Neural progenitor cell (in vitro differentiated cells): Measurements from ENCODE around the gene HS3ST3B1. TPM values are rescaled to one million over a fixed set of nuclear protein-coding genes. Genes with fewer than 3 reads are reported as not detected.

ENCODE experiments used
- DNase-seq: peaks from one replicate; pipeline ENCODE4 v3.0.0-alpha.2; 2016; ENCODE audit warnings: low spot score
- H2AFZ ChIP-seq: fragments of 200-600 bp; sonication (generic); replicated peaks from 2 replicates; pipeline ENCODE4 v1.6.1; 2016; ENCODE audit warnings: antibody characterized with exemption
- H3F3A ChIP-seq: fragments of 200-600 bp; sonication (generic); 2 replicates; pipeline ENCODE4 v1.6.1; 2016; ENCODE audit warnings: antibody characterized with exemption, low read depth
- H3K27ac ChIP-seq: fragments of 200-600 bp; sonication (generic); 2 replicates; pipeline ENCODE4 v1.5.1; 2016; ENCODE audit warnings: mild to moderate bottlenecking
- H3K27me3 ChIP-seq: fragments of 200-600 bp; sonication (generic); 2 replicates; pipeline ENCODE4 v1.6.1; 2016; ENCODE audit warnings: mild to moderate bottlenecking, moderate library complexity
- H3K36me3 ChIP-seq: fragments of 200-600 bp; sonication (generic); 2 replicates; pipeline ENCODE4 v1.5.1; 2016
- H3K4me1 ChIP-seq: fragments of 200-600 bp; sonication (generic); 2 replicates; pipeline ENCODE4 v1.6.1; 2016; ENCODE audit warnings: mixed run types
- H3K4me2 ChIP-seq: fragments of 200-600 bp; sonication (generic); 2 replicates; pipeline ENCODE4 v1.6.1; 2016
- H3K4me3 ChIP-seq: fragments of 200-600 bp; sonication (generic); 2 replicates; pipeline ENCODE4 v1.5.1; 2016
- H3K79me2 ChIP-seq: fragments of 200-600 bp; sonication (generic); 2 replicates; pipeline ENCODE4 v1.6.1; 2016; ENCODE audit warnings: low read depth
- H3K9ac ChIP-seq: fragments of 200-600 bp; sonication (generic); 2 replicates; pipeline ENCODE4 v1.6.1; 2016
- H3K9me3 ChIP-seq: fragments of 200-600 bp; sonication (generic); 2 replicates; pipeline ENCODE4 v1.5.1; 2016; ENCODE audit warnings: low read depth
- H4K20me1 ChIP-seq: fragments of 200-600 bp; sonication (generic); 2 replicates; pipeline ENCODE4 v1.6.1; 2016; ENCODE audit warnings: low read depth
- H3K27ac Mint-ChIP-seq: 3 replicates; pipeline ENCODE4 v1.8.0; 2021; ENCODE audit warnings: mixed read lengths
- H3K27me3 Mint-ChIP-seq: 2 replicates; pipeline ENCODE4 v1.8.0; 2022; ENCODE audit warnings: low read depth, mild to moderate bottlenecking, inconsistent platforms, moderate library complexity, mixed read lengths; ENCODE audit not compliant: insufficient read depth
- H3K36me3 Mint-ChIP-seq: 3 replicates; pipeline ENCODE4 v1.8.0; 2021; ENCODE audit warnings: mixed read lengths
- H3K4me1 Mint-ChIP-seq: 3 replicates; pipeline ENCODE4 v1.8.0; 2021; ENCODE audit warnings: mixed read lengths
- H3K4me3 Mint-ChIP-seq: 3 replicates; pipeline ENCODE4 v1.8.0; 2021; ENCODE audit warnings: mild to moderate bottlenecking, moderate library complexity, mixed read lengths
- H3K9me3 Mint-ChIP-seq: 3 replicates; pipeline ENCODE4 v1.8.0; 2020; ENCODE audit warnings: mixed read lengths
- CTCF ChIP-seq: fragments of 200-600 bp; sonication (generic); IDR thresholded peaks from 2 replicates; pipeline ENCODE4 v1.5.1; 2017; ENCODE audit warnings: antibody characterized with exemption, mild to moderate bottlenecking
- EZH2 ChIP-seq: fragments of 200-600 bp; sonication (generic); IDR thresholded peaks from 2 replicates; pipeline ENCODE4 v1.6.1; 2017; ENCODE audit warnings: antibody characterized with exemption, mild to moderate bottlenecking, moderate library complexity
- EZH2phosphoT487 ChIP-seq: fragments of 200-600 bp; sonication (generic); IDR thresholded peaks from 2 replicates; pipeline ENCODE4 v1.6.1; 2017; ENCODE audit warnings: antibody characterized with exemption
- total RNA-seq: library from RNA; depleted of rRNA; stranded (reverse); fragments of >200 nt; gene quantifications from 2 replicates; pipeline ENCODE4 v1.2.3, GENCODE V29; 2015; ENCODE audit warnings: low replicate concordance

Gene HS3ST3B1
- total RNA-seq, 1 donor from 2014 or later = 21.5 TPM

DNA sequence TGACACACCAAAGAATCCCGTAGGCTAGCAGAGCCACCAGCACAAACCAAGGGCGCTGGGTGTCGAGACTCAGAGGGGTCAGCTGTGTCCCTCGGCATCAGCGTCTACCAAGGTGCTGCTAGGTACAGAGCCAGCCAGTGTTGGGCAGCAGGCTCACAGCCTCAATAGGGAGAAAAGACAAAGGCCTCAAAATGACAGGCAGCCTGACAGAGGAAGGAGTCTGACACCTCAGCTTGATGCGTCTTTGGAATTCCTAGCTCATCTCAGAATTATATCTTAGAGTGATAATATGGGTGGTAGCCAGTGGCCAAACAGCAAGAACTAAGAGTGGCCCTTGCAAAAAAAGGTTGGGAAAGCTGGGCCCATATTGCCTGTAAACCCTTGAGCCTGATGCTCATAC, 45.9 kb downstream of the HS3ST3B1 start:
- Histone ChIP-seq H3F3A (peaks cover 4% of the 10 kb centered on the region), H2AFZ (no peak overlapping the region), H3K4me1 (peaks cover 5% of the 10 kb centered on the region), H3K9me3 (no peaks in the 10 kb centered on the region), H4K20me1 (peaks cover 8% of the 10 kb centered on the region), H3K27me3 (no peaks in the 10 kb centered on the region), H3K9ac (no peak overlapping the region), H3K4me2 (no peak overlapping the region), H3K4me3 (no peak overlapping the region), H3K79me2 (peaks cover 10% of the 10 kb centered on the region), H3K27ac (no peak overlapping the region), H3K36me3 (no peaks in the 10 kb centered on the region)
- no peaks in the 10 kb centered on the region for H3K27me3 Mint-ChIP-seq
- TF ChIP-seq EZH2 = no peak
- no peak for TF ChIP-seq CTCF
- no peak for TF ChIP-seq EZH2phosphoT487
- H3K4me3 Mint-ChIP-seq = no peak overlapping the region
- peaks cover 14% of the 10 kb centered on the region for H3K36me3 Mint-ChIP-seq
- DNase-seq = no peak
- no peak overlapping the region for H3K27ac Mint-ChIP-seq
- no peaks in the 10 kb centered on the region for H3K9me3 Mint-ChIP-seq
- peaks cover 5% of the 10 kb centered on the region for H3K4me1 Mint-ChIP-seq

- Histone ChIP-seq H3F3A (no peaks in the 10 kb centered on the region), H4K20me1 (no peaks in the 10 kb centered on the region), H3K27ac (no peak overlapping the region), H3K9me3 (no peaks in the 10 kb centered on the region), H3K4me1 (no peaks in the 10 kb centered on the region), H2AFZ (no peak overlapping the region), H3K9ac (no peak overlapping the region), H3K4me2 (no peak overlapping the region), H3K4me3 (no peak overlapping the region), H3K27me3 (no peaks in the 10 kb centered on the region), H3K36me3 (no peaks in the 10 kb centered on the region), H3K79me2 (no peaks in the 10 kb centered on the region)
- Mint-ChIP-seq H3K27me3 (peaks cover 2% of the 10 kb centered on the region), H3K4me3 (no peak overlapping the region), H3K27ac (no peak overlapping the region), H3K9me3 (peaks cover 2% of the 10 kb centered on the region), H3K36me3 (peaks cover 14% of the 10 kb centered on the region), H3K4me1 (peaks cover 7% of the 10 kb centered on the region)
- TF ChIP-seq CTCF (no peak), EZH2phosphoT487 (no peak), EZH2 (no peak)
- DNase-seq = no peak
Observed at GRCh38 chr17:14351493-14351892, 50.6 kb downstream of the HS3ST3B1 start.

DNA sequence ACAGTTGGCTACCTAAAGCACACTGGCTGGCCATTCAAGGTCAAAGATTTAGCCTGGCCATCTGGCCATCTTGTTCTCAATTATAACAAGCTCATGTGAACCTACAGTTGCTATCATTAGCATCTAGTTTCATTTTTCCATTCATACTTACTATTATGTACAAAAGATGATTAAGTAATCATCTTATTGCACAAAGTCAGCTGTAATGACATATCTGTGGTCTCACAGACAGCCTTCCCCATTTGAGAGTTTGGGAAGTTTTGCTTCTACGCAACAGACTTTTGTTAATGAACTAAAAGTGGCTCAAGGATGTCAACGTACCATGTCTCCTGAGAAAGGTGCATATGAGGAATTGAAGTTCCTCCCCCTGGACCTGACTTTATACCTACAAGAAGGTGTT, 51.3 kb downstream of the HS3ST3B1 start:
- no peak overlapping the region for H3K4me3 Mint-ChIP-seq
- no peak for DNase-seq
- Histone ChIP-seq H3K4me3 (no peak overlapping the region), H3K27ac (no peak overlapping the region), H3F3A (no peaks in the 10 kb centered on the region), H3K9me3 (no peaks in the 10 kb centered on the region), H3K4me1 (no peaks in the 10 kb centered on the region), H3K79me2 (no peaks in the 10 kb centered on the region), H3K36me3 (no peaks in the 10 kb centered on the region), H3K4me2 (no peak overlapping the region), H4K20me1 (no peaks in the 10 kb centered on the region), H2AFZ (no peak overlapping the region), H3K9ac (no peak overlapping the region), H3K27me3 (no peaks in the 10 kb centered on the region)
- H3K27ac Mint-ChIP-seq = no peak overlapping the region
- H3K4me1 Mint-ChIP-seq = peaks cover 7% of the 10 kb centered on the region
- TF ChIP-seq EZH2phosphoT487 (no peak), EZH2 (no peak), CTCF (no peak)
- peaks cover 2% of the 10 kb centered on the region for H3K9me3 Mint-ChIP-seq
- H3K36me3 Mint-ChIP-seq = peaks cover 12% of the 10 kb centered on the region
- H3K27me3 Mint-ChIP-seq = peaks cover 2% of the 10 kb centered on the region
